IPS-15b (cell line): ENCODE results near the gene ZNF467.

Experiments
- H3K27me3 ChIP-seq: one replicate; pipeline ENCODE4 v1.6.1; 2013; ENCODE audit warnings: low read length; ENCODE audit not compliant: control insufficient read depth, insufficient read depth
- H3K36me3 ChIP-seq: one replicate; pipeline ENCODE4 v1.6.1; 2013; ENCODE audit warnings: low read length; ENCODE audit not compliant: control insufficient read depth, insufficient read depth
- H3K4me1 ChIP-seq: one replicate; pipeline ENCODE4 v1.6.1; 2013; ENCODE audit warnings: mild to moderate bottlenecking, low read length; ENCODE audit not compliant: control insufficient read depth, insufficient read depth
- H3K4me3 ChIP-seq: one replicate; pipeline ENCODE4 v1.5.1; 2013; ENCODE audit warnings: low read depth, low read length
- H3K9ac ChIP-seq: one replicate; pipeline ENCODE4 v1.6.1; 2013; ENCODE audit warnings: low read depth, mild to moderate bottlenecking, low read length
- H3K9me3 ChIP-seq: one replicate; pipeline ENCODE4 v1.6.1; 2013; ENCODE audit warnings: mild to moderate bottlenecking, low read length; ENCODE audit not compliant: control insufficient read depth, insufficient read depth

The ZNF467 gene

GRCh38 chr7:149816267-149816751 lies 42.9 kb upstream of the ZNF467 start:
- Histone ChIP-seq H3K36me3 (no peaks in the 10 kb centered on the region), H3K9me3 (no peaks in the 10 kb centered on the region), H3K27me3 (no peaks in the 10 kb centered on the region), H3K4me1 (peaks cover 2% of the 10 kb centered on the region), H3K9ac (no peak overlapping the region), H3K4me3 (no peak overlapping the region)

GRCh38 chr7:149815661-149816266 lies 42.4 kb upstream of the ZNF467 start:
- Histone ChIP-seq H3K27me3 (no peaks in the 10 kb centered on the region), H3K36me3 (no peaks in the 10 kb centered on the region), H3K4me1 (peaks cover 2% of the 10 kb centered on the region), H3K9me3 (no peaks in the 10 kb centered on the region), H3K9ac (no peak overlapping the region), H3K4me3 (no peak overlapping the region)

- Histone ChIP-seq H3K4me1 (peaks cover 2% of the 10 kb centered on the region), H3K27me3 (no peaks in the 10 kb centered on the region), H3K36me3 (no peaks in the 10 kb centered on the region), H3K9me3 (no peaks in the 10 kb centered on the region), H3K4me3 (no peak overlapping the region), H3K9ac (no peak overlapping the region)
Observed at GRCh38 chr7:149815121-149815520, 41.7 kb upstream of the ZNF467 start.

- Histone ChIP-seq H3K4me1 (peaks cover 2% of the 10 kb centered on the region), H3K9me3 (no peaks in the 10 kb centered on the region), H3K4me3 (no peak overlapping the region), H3K36me3 (no peaks in the 10 kb centered on the region), H3K9ac (no peak overlapping the region), H3K27me3 (no peaks in the 10 kb centered on the region)
Observed at GRCh38 chr7:149814494-149814893, 41.1 kb upstream of the ZNF467 start.

GRCh38 chr7:149813254-149814035 lies 40.1 kb upstream of the ZNF467 start:
- Histone ChIP-seq H3K9ac (no peak overlapping the region), H3K4me1 (peaks cover 2% of the 10 kb centered on the region), H3K36me3 (no peaks in the 10 kb centered on the region), H3K4me3 (no peak overlapping the region), H3K9me3 (no peaks in the 10 kb centered on the region), H3K27me3 (no peaks in the 10 kb centered on the region)

GRCh38 chr7:149811831-149812490 lies 38.6 kb upstream of the ZNF467 start:
- Histone ChIP-seq H3K9me3 (no peaks in the 10 kb centered on the region), H3K4me1 (peaks cover 2% of the 10 kb centered on the region), H3K27me3 (no peaks in the 10 kb centered on the region), H3K4me3 (no peak overlapping the region), H3K9ac (no peak overlapping the region), H3K36me3 (no peaks in the 10 kb centered on the region)

GRCh38 chr7:149811221-149811620 lies 37.8 kb upstream of the ZNF467 start:
- Histone ChIP-seq H3K27me3 (no peaks in the 10 kb centered on the region), H3K4me3 (no peak overlapping the region), H3K36me3 (no peaks in the 10 kb centered on the region), H3K9ac (no peak overlapping the region), H3K4me1 (peaks cover 2% of the 10 kb centered on the region), H3K9me3 (no peaks in the 10 kb centered on the region)

- Histone ChIP-seq H3K4me3 (no peak overlapping the region), H3K9me3 (no peaks in the 10 kb centered on the region), H3K4me1 (peaks cover 2% of the 10 kb centered on the region), H3K36me3 (no peaks in the 10 kb centered on the region), H3K27me3 (no peaks in the 10 kb centered on the region), H3K9ac (no peak overlapping the region)
Observed at GRCh38 chr7:149809215-149809614, 35.8 kb upstream of the ZNF467 start.

- H3K4me3 ChIP-seq: no peak overlapping the region
- H3K9me3 ChIP-seq: no peaks in the 10 kb centered on the region
- H3K36me3 ChIP-seq: no peaks in the 10 kb centered on the region
- no peak overlapping the region for H3K9ac ChIP-seq
- no peaks in the 10 kb centered on the region for H3K27me3 ChIP-seq
- H3K4me1 ChIP-seq: peaks cover under 1% of the 10 kb centered on the region
Observed at GRCh38 chr7:149808311-149808710, 34.9 kb upstream of the ZNF467 start.

GRCh38 chr7:149806726-149807125 lies 33.3 kb upstream of the ZNF467 start:
- Histone ChIP-seq H3K36me3 (no peaks in the 10 kb centered on the region), H3K9me3 (no peaks in the 10 kb centered on the region), H3K4me3 (no peak overlapping the region), H3K9ac (no peak overlapping the region), H3K4me1 (no peaks in the 10 kb centered on the region), H3K27me3 (no peaks in the 10 kb centered on the region)

GRCh38 chr7:149804106-149804505 lies 30.7 kb upstream of the ZNF467 start:
- Histone ChIP-seq H3K4me3 (no peak overlapping the region), H3K27me3 (no peaks in the 10 kb centered on the region), H3K36me3 (no peaks in the 10 kb centered on the region), H3K9ac (no peak overlapping the region), H3K4me1 (no peaks in the 10 kb centered on the region), H3K9me3 (no peaks in the 10 kb centered on the region)
